HepG2 (cell line): Measurements from ENCODE around the gene ZNF771. TPM values are rescaled to one million over a fixed set of nuclear protein-coding genes. Genes with fewer than 3 reads are reported as not detected.

Experiments used
- ATAD3A ChIP-seq: sonication (generic); formaldehyde crosslinking; IDR thresholded peaks from 2 replicates; pipeline ENCODE4 v1.4.0; 2020; ENCODE audit warnings: missing genetic modification reagents
- MXD3 ChIP-seq: IDR thresholded peaks from 2 replicates; pipeline ENCODE4 v1.6.1; 2016; ENCODE audit warnings: mild to moderate bottlenecking, missing biosample characterization, missing genetic modification reagents
- MXI1 ChIP-seq: IDR thresholded peaks from 3 replicates; pipeline ENCODE4 v1.6.1; 2012; ENCODE audit warnings: low read depth, low read length, inconsistent platforms, borderline replicate concordance
- ONECUT2 ChIP-seq: sonication (generic); formaldehyde crosslinking; IDR thresholded peaks from 2 replicates; pipeline ENCODE4 v1.4.0; 2020; ENCODE audit warnings: missing genetic modification reagents
- REXO4 ChIP-seq: sonication (generic); formaldehyde crosslinking; IDR thresholded peaks from 2 replicates; pipeline ENCODE4 v1.8.0; 2022; ENCODE audit warnings: missing genetic modification reagents, mild to moderate bottlenecking, borderline replicate concordance
- SAP130 ChIP-seq: IDR thresholded peaks from 2 replicates; pipeline ENCODE4 v1.6.1; 2016; ENCODE audit warnings: low read depth
- SPEN ChIP-seq: sonication (generic); formaldehyde crosslinking; IDR thresholded peaks from 2 replicates; pipeline ENCODE4 v1.5.1; 2020; ENCODE audit warnings: low read depth, mild to moderate bottlenecking, missing genetic modification reagents
- TAF15 ChIP-seq: fragments of 200-400 bp; formaldehyde crosslinking; IDR thresholded peaks from one replicate; pipeline ENCODE4 v1.6.1; 2018; ENCODE audit warnings: mild to moderate bottlenecking, low read depth, low read length; ENCODE audit not compliant: poor library complexity, severe bottlenecking
- XBP1 ChIP-seq: sonication (generic); formaldehyde crosslinking; IDR thresholded peaks from 2 replicates; pipeline ENCODE4 v1.5.0; 2020; ENCODE audit warnings: missing genetic modification reagents
- ZBTB40 ChIP-seq, 2 experiments: fragments of 450-650 bp in 1 of 2; sonication (generic) in 1 of 2; formaldehyde crosslinking in 1 of 2; IDR thresholded peaks; 2 replicates each; pipeline versions ENCODE4 v1.6.1 to v1.8.0; 2016 to 2022; ENCODE audit warnings: antibody characterized with exemption in 1 of 2, mild to moderate bottlenecking in 1 of 2, missing genetic modification reagents in 1 of 2
- ZBTB7A ChIP-seq: sonication (generic); formaldehyde crosslinking; IDR thresholded peaks from 2 replicates; pipeline ENCODE4 v1.8.0; 2022; ENCODE audit warnings: mild to moderate bottlenecking, missing genetic modification reagents
- ZFP41 ChIP-seq: sonication (generic); formaldehyde crosslinking; IDR thresholded peaks from 2 replicates; pipeline ENCODE4 v1.4.0; 2020; ENCODE audit warnings: mild to moderate bottlenecking, missing genetic modification reagents, borderline replicate concordance
- ZHX1 ChIP-seq: sonication (generic); formaldehyde crosslinking; IDR thresholded peaks from 2 replicates; pipeline ENCODE4 v1.8.1; 2022; ENCODE audit warnings: low read depth, mild to moderate bottlenecking, missing genetic modification reagents
- ZNF12 ChIP-seq: sonication (generic); formaldehyde crosslinking; IDR thresholded peaks from 2 replicates; pipeline ENCODE4 v1.5.0; 2020; ENCODE audit warnings: missing genetic modification reagents
- ZNF121 ChIP-seq: sonication (generic); formaldehyde crosslinking; IDR thresholded peaks from 2 replicates; pipeline ENCODE4 v1.5.0; 2020; ENCODE audit warnings: mild to moderate bottlenecking, missing genetic modification reagents
- polyA plus RNA-seq, 8 experiments: library from polyadenylated mRNA; depleted of rRNA in 3 of 8; stranded (reverse) in 7 of 8; unstranded in 1 of 8; fragments of >200 nt; fragmentation: Illumina TruSeq in 4 of 8; extraction: Trizol in 4 of 8; gene quantifications; 2 replicates each; pipeline versions ENCODE4 v1.2.1 to v1.2.3, GENCODE V29; 2011 to 2016; ENCODE audit warnings: low read depth in 4 of 8, missing spikeins in 1 of 8, mixed read lengths in 1 of 8; ENCODE audit not compliant: insufficient read depth in 1 of 8
- total RNA-seq, 5 experiments: library from RNA; depleted of rRNA; stranded (reverse); fragments of >200 nt; fragmentation: Illumina TruSeq; extraction: Trizol; gene quantifications; 2 replicates each; pipeline ENCODE4 v1.2.3, GENCODE V29; 2016; ENCODE audit warnings: low read depth in 1 of 5

ZNF771 gene
- total and polyA plus RNA-seq, 2 of the 13 experiments (the other 11 are each of a cell fraction or from before 2014, with no cell fraction given): 5.0 to 11.8 TPM

DNA sequence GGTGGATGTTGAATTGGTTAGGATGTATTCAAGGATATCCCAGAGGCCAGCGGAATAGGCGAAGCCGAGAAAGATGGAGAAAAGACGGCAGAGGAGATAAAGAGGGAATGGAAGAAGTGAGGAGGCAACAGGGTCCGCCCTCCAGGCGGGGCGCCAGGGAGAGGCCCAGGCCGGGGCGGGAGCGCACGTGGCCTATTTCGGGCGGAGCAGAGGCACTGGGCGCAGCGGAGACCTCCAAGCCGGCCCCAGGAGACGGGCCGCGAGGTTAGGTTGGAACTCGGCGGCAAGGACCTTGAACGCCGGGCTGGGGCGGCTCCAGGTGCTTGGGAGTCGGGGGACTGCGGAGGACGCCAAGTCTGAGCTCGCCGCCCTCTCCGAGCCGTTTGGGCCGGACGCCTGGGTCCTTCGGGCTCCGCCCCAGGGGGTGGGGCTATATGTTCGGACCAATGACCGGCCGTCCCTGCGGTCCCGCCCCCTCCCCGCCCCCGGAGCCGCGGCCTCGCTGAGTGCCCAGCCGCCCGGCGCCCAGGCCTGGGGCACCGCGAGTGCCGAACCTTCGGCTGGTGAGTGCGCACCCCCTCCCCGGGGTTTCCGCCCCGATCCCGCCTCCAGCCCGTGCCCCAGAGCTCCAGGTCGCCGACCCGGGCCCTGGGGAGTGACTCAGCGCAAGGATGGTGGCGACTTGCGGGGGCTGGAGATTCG is at the start of gene ZNF771 (continued):
- TF ChIP-seq ZNF121 (no peak), ZHX1 (peak; percentile 65), MXI1 (peak; percentile 91; the same call in 2 of the 3 replicates), SAP130 (CRISPR knock-in tag) (peak; percentile 99), ZFP41 (CRISPR knock-in tag) (no peak), MXD3 (peak; percentile 97), SPEN (CRISPR knock-in tag) (peak; percentile 50), ONECUT2 (CRISPR knock-in tag) (no peak), ZBTB7A (CRISPR knock-in tag) (no peak), ZBTB40 (IDR thresholded peaks at IDR 0.05) (no peak), ZBTB40 (CRISPR knock-in tag; IDR thresholded peaks at IDR 0.05) (peak; percentile 90), TAF15 (no peak), ATAD3A (no peak), XBP1 (CRISPR knock-in tag) (no peak), REXO4 (CRISPR knock-in tag) (no peak), ZNF12 (CRISPR knock-in tag) (peak; percentile 55; the same call in 1 of the 2 replicates)
